Loucy (cell line): ENCODE measurements around the gene MMP28.

Source experiments
- CTCF ChIP-seq: fragments of 200-600 bp; sonication (generic); conservative IDR thresholded peaks from 2 replicates; pipeline ENCODE4 v1.5.1; 2014; ENCODE audit warnings: mild to moderate bottlenecking, antibody characterized with exemption, low read length
- EZH2phosphoT487 ChIP-seq: fragments of 200-600 bp; IDR thresholded peaks from 2 replicates; pipeline ENCODE4 v1.6.1; 2018; ENCODE audit warnings: antibody characterized with exemption, mild to moderate bottlenecking, moderate library complexity, borderline replicate concordance

GRCh38 chr17:35726127-35726952, 69.1 kb downstream of the MMP28 start:
- TF ChIP-seq CTCF (no peak), EZH2phosphoT487 (no peak)
